Liver (tissue), 9 donors: ENCODE results near the gene PHYKPL. TPM values are rescaled to one million over a fixed set of nuclear protein-coding genes. Genes with fewer than 3 reads are reported as not detected.

Experiments used
- DNase-seq: peaks from one replicate; pipeline ENCODE4 v3.0.0-alpha.2; 2017; ENCODE audit warnings: low spot score
- H3K27ac ChIP-seq, 2 donors: one replicate each; pipeline ENCODE4 v1.7.0; 2013; ENCODE audit warnings: inconsistent platforms in 2 of 2, low read length in 2 of 2, control low read depth in 1 of 2, low read depth in 1 of 2, mild to moderate bottlenecking in 1 of 2
- H3K27me3 ChIP-seq, 4 donors: one replicate each; pipeline versions ENCODE4 v1.6.1 to v1.7.0; 2013; ENCODE audit warnings: low read length in 3 of 4, inconsistent platforms in 1 of 4, mild to moderate bottlenecking in 1 of 4, moderate library complexity in 1 of 4; ENCODE audit not compliant: control insufficient read depth in 4 of 4, insufficient read depth in 4 of 4
- H3K36me3 ChIP-seq, 4 donors: one replicate each; pipeline versions ENCODE4 v1.6.1 to v1.7.0; 2013; ENCODE audit warnings: low read length in 3 of 4, mild to moderate bottlenecking in 3 of 4, low read depth in 1 of 4, moderate library complexity in 1 of 4; ENCODE audit not compliant: control insufficient read depth in 4 of 4, insufficient read depth in 3 of 4
- H3K4me1 ChIP-seq, 4 donors: one replicate each; pipeline versions ENCODE4 v1.6.1 to v1.7.0; 2013; ENCODE audit warnings: low read length in 3 of 4, mild to moderate bottlenecking in 3 of 4, moderate library complexity in 1 of 4; ENCODE audit not compliant: control insufficient read depth in 4 of 4, insufficient read depth in 4 of 4
- H3K4me3 ChIP-seq, 3 donors: one replicate each; pipeline versions ENCODE4 v1.6.1 to v1.7.0; 2013; ENCODE audit warnings: low read length in 3 of 3, control low read depth in 1 of 3, low read depth in 1 of 3, mild to moderate bottlenecking in 1 of 3
- H3K9ac ChIP-seq, 2 donors: one replicate each; pipeline ENCODE4 v1.7.0; 2013; ENCODE audit warnings: low read length in 2 of 2, mild to moderate bottlenecking in 2 of 2, moderate library complexity in 2 of 2, control low read depth in 1 of 2, low read depth in 1 of 2
- H3K9me3 ChIP-seq, 4 donors: one replicate each; pipeline versions ENCODE4 v1.6.1 to v1.7.0; 2013; ENCODE audit warnings: low read length in 3 of 4; ENCODE audit not compliant: control insufficient read depth in 4 of 4
- ATF3 ChIP-seq: IDR thresholded peaks from 2 replicates; pipeline ENCODE4 v1.6.1; 2016; ENCODE audit warnings: antibody characterized with exemption
- CTCF ChIP-seq: fragments of 150-350 bp; IDR thresholded peaks from 2 replicates; pipeline ENCODE4 v1.5.1; 2017; ENCODE audit warnings: improper control_type of control experiment, low read depth, low read length; ENCODE audit not compliant: missing input control
- EGR1 ChIP-seq, 2 donors: IDR thresholded peaks; 2 replicates each; pipeline ENCODE4 v1.6.1; 2016 to 2018; ENCODE audit warnings: antibody characterized with exemption in 2 of 2, low read depth in 2 of 2
- FOXA1 ChIP-seq: IDR thresholded peaks from 2 replicates; pipeline ENCODE4 v1.6.1; 2016; ENCODE audit warnings: antibody characterized with exemption
- FOXA2 ChIP-seq: IDR thresholded peaks from 2 replicates; pipeline ENCODE4 v1.6.1; 2016; ENCODE audit warnings: antibody characterized with exemption
- GABPA ChIP-seq, 2 donors: IDR thresholded peaks in 1 of 2; conservative IDR thresholded peaks in 1 of 2; 2 replicates each; pipeline ENCODE4 v1.6.1; 2016; ENCODE audit warnings: antibody characterized with exemption in 2 of 2, mild to moderate bottlenecking in 1 of 2, moderate library complexity in 1 of 2
- HNF4A ChIP-seq, 2 donors: conservative IDR thresholded peaks; 2 replicates each; pipeline ENCODE4 v1.6.1; 2016; ENCODE audit warnings: antibody characterized with exemption in 2 of 2, mild to moderate bottlenecking in 2 of 2
- HNF4G ChIP-seq: IDR thresholded peaks from 2 replicates; pipeline ENCODE4 v1.6.1; 2016; ENCODE audit warnings: antibody characterized with exemption
- JUND ChIP-seq, 2 donors: IDR thresholded peaks; 2 replicates each; pipeline ENCODE4 v1.6.1; 2016; ENCODE audit warnings: antibody characterized with exemption in 2 of 2
- MAX ChIP-seq: IDR thresholded peaks from 2 replicates; pipeline ENCODE4 v1.6.1; 2016; ENCODE audit warnings: antibody characterized with exemption
- NR2F2 ChIP-seq: IDR thresholded peaks from 2 replicates; pipeline ENCODE4 v1.6.1; 2016; ENCODE audit warnings: antibody characterized with exemption
- RAD21 ChIP-seq, 2 donors: IDR thresholded peaks; 2 replicates each; pipeline ENCODE4 v1.6.1; 2016; ENCODE audit warnings: antibody characterized with exemption in 2 of 2, mild to moderate bottlenecking in 2 of 2
- REST ChIP-seq: IDR thresholded peaks from 2 replicates; pipeline ENCODE4 v1.6.1; 2016; ENCODE audit warnings: antibody characterized with exemption, mild to moderate bottlenecking
- RXRA ChIP-seq, 2 donors: IDR thresholded peaks; 2 replicates each; pipeline ENCODE4 v1.6.1; 2017 to 2018; ENCODE audit warnings: antibody characterized with exemption in 2 of 2, mild to moderate bottlenecking in 1 of 2
- SP1 ChIP-seq: IDR thresholded peaks from 2 replicates; pipeline ENCODE4 v1.6.1; 2018; ENCODE audit warnings: antibody characterized with exemption, mild to moderate bottlenecking
- TAF1 ChIP-seq: conservative IDR thresholded peaks from 2 replicates; pipeline ENCODE4 v1.6.1; 2016; ENCODE audit warnings: antibody characterized with exemption, mild to moderate bottlenecking
- YY1 ChIP-seq: IDR thresholded peaks from 2 replicates; pipeline ENCODE4 v1.6.1; 2016; ENCODE audit warnings: antibody characterized with exemption, mild to moderate bottlenecking
- ZBTB33 ChIP-seq: IDR thresholded peaks from 2 replicates; pipeline ENCODE4 v1.6.1; 2016; ENCODE audit warnings: antibody characterized with exemption
- WGBS: extraction: QIAGEN DNeasy Blood & Tissue Kit; methylation state at CpG from one replicate; pipeline ENCODE4 v1.1.7; 2013; 5-methylcytosine and 5-hydroxymethylcytosine counted together
- polyA plus RNA-seq, 2 donors: library from polyadenylated mRNA; stranded (reverse) in 1 of 2; unstranded in 1 of 2; fragments of 200-250 nt in 1 of 2; fragments of >200 nt in 1 of 2; fragmentation: Nextera tagmentation in 1 of 2; extraction: Ambion mirVana in 1 of 2; gene quantifications; one replicate each; pipeline versions ENCODE4 v1.2.1 to v1.2.3, GENCODE V29; 2013 to 2015
- total RNA-seq, 2 donors: library from RNA; depleted of rRNA; stranded (reverse); fragments of >200 nt; gene quantifications; one replicate each; pipeline ENCODE4 v1.2.3, GENCODE V29; 2014
- donor health status: healthy.
- donor health status: healthy.
- donor health status: healthy.
- donor health status: healthy.
- donor health status: healthy.

The PHYKPL gene
- total and polyA plus RNA-seq, 4 donors: 25.6 to 103 (median 45.0) TPM

GRCh38 chr5:178174456-178174855 is 58.1 kb downstream of the PHYKPL start:
- H3K4me1 ChIP-seq: no peaks in the 10 kb centered on the region
- H3K9ac ChIP-seq: no peak overlapping the region
- H3K4me3 ChIP-seq: no peak overlapping the region
- no peaks in the 10 kb centered on the region for H3K27me3 ChIP-seq
- no peak for DNase-seq
- no peaks in the 10 kb centered on the region for H3K36me3 ChIP-seq
- no peak overlapping the region for H3K27ac ChIP-seq
- TF ChIP-seq TAF1 (no peak), GABPA (IDR thresholded peaks at IDR 0.05 in 1 of 2, conservative IDR thresholded peaks at IDR 0.05 in 1 of 2) (no peak), HNF4G (no peak), RAD21 (IDR thresholded peaks at IDR 0.05) (no peak), YY1 (no peak), CTCF (no peak), FOXA1 (no peak), SP1 (no peak), FOXA2 (no peak), JUND (IDR thresholded peaks at IDR 0.05) (no peak), REST (no peak), MAX (no peak), ATF3 (no peak), EGR1 (IDR thresholded peaks at IDR 0.05; ENCODE audit: low read depth in 2 of 2) (no peak), NR2F2 (no peak)
- 92% methylated on average over 3 of the region's 3 CpGs for WGBS
- H3K9me3 ChIP-seq: no peaks in the 10 kb centered on the region

GRCh38 chr5:178170455-178170854 is 62.1 kb downstream of the PHYKPL start:
- no peaks in the 10 kb centered on the region for H3K9me3 ChIP-seq
- no peak overlapping the region for H3K4me3 ChIP-seq
- 82% methylated on average over 2 of the region's 2 CpGs for WGBS
- no peak for DNase-seq
- H3K27me3 ChIP-seq: no peaks in the 10 kb centered on the region
- no peaks in the 10 kb centered on the region for H3K4me1 ChIP-seq
- no peak overlapping the region for H3K9ac ChIP-seq
- H3K27ac ChIP-seq: no peak overlapping the region
- no peaks in the 10 kb centered on the region for H3K36me3 ChIP-seq
- TF ChIP-seq HNF4G (no peak), FOXA1 (no peak), TAF1 (no peak), JUND (IDR thresholded peaks at IDR 0.05) (no peak), CTCF (no peak), MAX (no peak), SP1 (no peak), GABPA (IDR thresholded peaks at IDR 0.05 in 1 of 2, conservative IDR thresholded peaks at IDR 0.05 in 1 of 2) (no peak), HNF4A (conservative IDR thresholded peaks at IDR 0.05) (no peak), ZBTB33 (no peak), YY1 (no peak), RXRA (IDR thresholded peaks at IDR 0.05) (no peak), FOXA2 (no peak), ATF3 (no peak)
